Upper lobe of right lung (tissue), 1 donor: ENCODE data around the gene TRIM28. TPM values are rescaled to one million over a fixed set of nuclear protein-coding genes. Genes with fewer than 3 reads are reported as not detected.

Source experiments
- ATAC-seq: fragments of 200-7000 bp; cut with Tn5 transposase; one replicate; pipeline ENCODE4 v1.9.1; 2020; ENCODE audit warnings: mild to moderate bottlenecking, moderate library complexity
- DNase-seq: peaks from one replicate; pipeline ENCODE4 v3.0.0-alpha.2; 2020
- H3K27ac ChIP-seq: fragments of 200-600 bp; one replicate; pipeline ENCODE4 v1.8.0; 2022
- H3K27me3 ChIP-seq: fragments of 200-600 bp; one replicate; pipeline ENCODE4 v1.8.0; 2022; ENCODE audit warnings: mild to moderate bottlenecking
- H3K36me3 ChIP-seq: fragments of 200-600 bp; one replicate; pipeline ENCODE4 v1.8.0; 2022
- H3K4me1 ChIP-seq: fragments of 200-600 bp; one replicate; pipeline ENCODE4 v1.8.0; 2022
- H3K4me3 ChIP-seq: fragments of 200-600 bp; one replicate; pipeline ENCODE4 v1.8.0; 2022; ENCODE audit warnings: mild to moderate bottlenecking
- H3K9me3 ChIP-seq: fragments of 200-600 bp; one replicate; pipeline ENCODE4 v1.8.0; 2022
- intact Hi-C: fragments of 100-400 bp; cut with DNase I; formaldehyde crosslinking; loops from one replicate; pipeline ENCODE4 v1.11.0; 2022
- total RNA-seq: library from RNA; stranded (reverse); fragmentation: NEBNext Ultra II Directional; extraction: Animal tissue kit (Norgen Biotek cat#: 25700); gene quantifications from one replicate; pipeline ENCODE4 v1.2.1, GENCODE V29; 2021
- TF ChIP-seq, protein P1 (sequence below): fragments of 200-600 bp; IDR thresholded peaks from one replicate; pipeline ENCODE4 v1.8.0; 2022; ENCODE audit warnings: antibody characterized with exemption
- donor health status: DM: no; HTN: yes; CAD: no; lungs with severe emphysema.

The TRIM28 gene
- total RNA-seq, 1 donor from 2014 or later = 199 TPM

GRCh38 chr19:58559275-58560006, 15.6 kb downstream of the TRIM28 start:
- TF ChIP-seq, protein P1, sequence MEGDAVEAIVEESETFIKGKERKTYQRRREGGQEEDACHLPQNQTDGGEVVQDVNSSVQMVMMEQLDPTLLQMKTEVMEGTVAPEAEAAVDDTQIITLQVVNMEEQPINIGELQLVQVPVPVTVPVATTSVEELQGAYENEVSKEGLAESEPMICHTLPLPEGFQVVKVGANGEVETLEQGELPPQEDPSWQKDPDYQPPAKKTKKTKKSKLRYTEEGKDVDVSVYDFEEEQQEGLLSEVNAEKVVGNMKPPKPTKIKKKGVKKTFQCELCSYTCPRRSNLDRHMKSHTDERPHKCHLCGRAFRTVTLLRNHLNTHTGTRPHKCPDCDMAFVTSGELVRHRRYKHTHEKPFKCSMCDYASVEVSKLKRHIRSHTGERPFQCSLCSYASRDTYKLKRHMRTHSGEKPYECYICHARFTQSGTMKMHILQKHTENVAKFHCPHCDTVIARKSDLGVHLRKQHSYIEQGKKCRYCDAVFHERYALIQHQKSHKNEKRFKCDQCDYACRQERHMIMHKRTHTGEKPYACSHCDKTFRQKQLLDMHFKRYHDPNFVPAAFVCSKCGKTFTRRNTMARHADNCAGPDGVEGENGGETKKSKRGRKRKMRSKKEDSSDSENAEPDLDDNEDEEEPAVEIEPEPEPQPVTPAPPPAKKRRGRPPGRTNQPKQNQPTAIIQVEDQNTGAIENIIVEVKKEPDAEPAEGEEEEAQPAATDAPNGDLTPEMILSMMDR = no peak
- peaks cover 48% of the 10 kb centered on the region for H3K4me1 ChIP-seq

DNA sequence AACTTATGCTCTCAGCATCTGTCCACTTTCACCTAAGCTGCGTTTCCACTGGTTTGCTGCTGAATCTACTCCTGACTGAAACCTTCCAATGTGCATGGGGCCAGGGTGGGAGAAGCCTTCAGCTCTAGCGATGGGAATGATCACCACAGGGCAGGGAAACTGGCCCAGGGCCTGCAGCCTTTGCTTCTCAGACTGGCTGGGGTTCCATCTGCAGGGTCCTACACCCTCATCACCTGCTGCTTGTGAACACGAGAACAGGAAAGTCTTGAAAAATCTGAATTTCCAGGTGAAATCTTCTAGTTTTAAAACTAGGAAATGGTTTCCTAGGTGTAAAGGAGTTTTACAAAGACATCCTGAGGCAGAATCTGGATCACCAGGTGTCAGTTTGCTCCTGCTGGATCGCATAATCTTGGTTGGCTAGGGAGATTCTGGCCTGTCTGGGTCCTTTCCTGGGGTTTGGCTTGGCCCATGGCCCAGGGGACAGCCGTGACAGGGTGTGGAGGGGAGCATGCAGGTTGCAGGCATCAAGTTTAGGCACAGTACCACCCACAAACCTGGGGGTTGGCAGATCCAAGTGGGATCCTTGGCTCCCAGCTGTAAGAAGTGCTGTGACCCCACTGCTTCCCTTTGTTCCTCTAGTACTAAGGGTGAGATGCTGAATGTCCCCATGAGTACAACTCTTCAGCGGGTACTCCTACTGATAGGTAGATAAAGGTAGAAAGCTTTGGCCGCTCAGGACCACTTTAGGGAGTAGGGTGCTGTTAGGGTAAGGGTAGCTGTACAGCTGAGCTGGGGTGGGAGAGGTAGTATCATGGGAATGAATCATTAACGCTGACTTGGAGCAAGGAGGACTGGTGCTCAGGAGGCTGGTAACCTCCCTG, 16.4 kb downstream of the TRIM28 start:
- H3K4me3 ChIP-seq = peak overlapping the region; percentile 67
- intact Hi-C loops = no loop called here
- DNase-seq = peak; percentile 53

More at GRCh38 chr19:58559275-58560006, 15.6 kb downstream of the TRIM28 start:
- ATAC-seq = peak; percentile 71
- peak; percentile 96 for DNase-seq
- intact Hi-C loops = no loop called here
- no peaks in the 10 kb centered on the region for H3K9me3 ChIP-seq
- H3K4me3 ChIP-seq = peak overlapping the region; percentile 67
- peak overlapping the region; percentile 99 for H3K27ac ChIP-seq
- H3K36me3 ChIP-seq = peaks cover 17% of the 10 kb centered on the region
- no peaks in the 10 kb centered on the region for H3K27me3 ChIP-seq

DNA sequence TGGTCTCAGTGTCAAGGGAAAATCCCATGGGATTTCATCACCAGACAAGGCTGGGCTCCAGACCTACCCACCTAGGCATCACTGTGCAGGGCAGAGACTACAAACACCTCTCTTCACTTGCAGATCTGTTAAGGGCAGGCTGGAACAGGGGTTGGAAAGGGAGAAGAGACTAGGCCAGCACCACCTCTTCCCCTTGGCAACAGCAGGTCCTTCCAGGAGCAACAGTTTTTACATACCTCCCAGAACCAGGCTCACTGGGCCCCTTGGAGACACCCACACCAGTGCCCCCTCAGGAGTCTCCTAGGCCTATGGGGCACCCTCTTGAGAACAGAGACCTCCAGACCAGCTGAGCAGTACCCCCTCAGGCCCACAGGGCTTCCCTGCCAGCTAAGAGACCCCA, 17.1 kb downstream of the TRIM28 start:
- peaks cover 11% of the 10 kb centered on the region for H3K36me3 ChIP-seq
- H3K27ac ChIP-seq = no peak overlapping the region
- H3K9me3 ChIP-seq = no peaks in the 10 kb centered on the region
- TF ChIP-seq, protein P1 = no peak
- ATAC-seq (no peak), DNase-seq (no peak)
- peaks cover 40% of the 10 kb centered on the region for H3K4me1 ChIP-seq
- H3K27me3 ChIP-seq = no peaks in the 10 kb centered on the region
- no peak overlapping the region for H3K4me3 ChIP-seq
- intact Hi-C loops = no loop called here

More for the DNA sequence above, 16.4 kb downstream of the TRIM28 start:
- Histone ChIP-seq H3K27ac (peak overlapping the region; percentile 99), H3K27me3 (no peaks in the 10 kb centered on the region), H3K4me1 (peaks cover 47% of the 10 kb centered on the region), H3K9me3 (no peaks in the 10 kb centered on the region), H3K36me3 (peaks cover 17% of the 10 kb centered on the region)
- ATAC-seq = no peak
- TF ChIP-seq, protein P1 = no peak

- Histone ChIP-seq H3K36me3 (peaks cover 5% of the 10 kb centered on the region), H3K27me3 (no peaks in the 10 kb centered on the region), H3K9me3 (no peaks in the 10 kb centered on the region), H3K27ac (no peak overlapping the region), H3K4me3 (peak overlapping the region; percentile 39), H3K4me1 (peaks cover 34% of the 10 kb centered on the region)
- DNase-seq = no peak
- ATAC-seq = no peak
- intact Hi-C loops = no loop called here
- TF ChIP-seq, protein P1 = no peak
Measured at GRCh38 chr19:58561373-58562121, 17.7 kb downstream of the TRIM28 start.
